ENCODE data around the gene STAC3. TPM values are rescaled to one million over a fixed set of nuclear protein-coding genes. Genes with fewer than 3 reads are reported as not detected.

The STAC3 gene
- not detected in 2 replicates for total RNA-seq

DNA sequence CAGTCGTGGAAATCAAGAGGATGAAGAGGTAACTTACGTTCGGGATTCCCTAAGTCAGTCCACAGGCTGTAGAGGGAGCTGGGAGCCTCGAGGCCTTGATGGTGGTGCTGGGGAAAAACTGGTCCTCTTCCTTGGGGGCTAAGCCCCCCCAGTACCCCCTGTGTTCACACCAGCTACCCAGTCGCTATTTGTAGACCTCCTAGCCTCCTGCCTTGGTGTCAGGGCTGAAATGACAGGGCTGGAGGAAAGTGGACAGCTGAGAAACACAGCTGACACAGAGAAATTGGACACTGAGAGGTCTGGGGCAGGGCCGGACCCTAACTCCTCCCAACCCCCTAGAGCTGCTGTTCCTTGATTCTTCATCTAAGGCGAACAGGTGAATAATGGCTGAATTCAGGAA is at the start of gene STAC3:
Gene STAC3, minus strand, starts transcription at position 232 of the 400 bp plus-strand sequence. CDS start 1,551 bp downstream, outside the sequence.

DNA sequence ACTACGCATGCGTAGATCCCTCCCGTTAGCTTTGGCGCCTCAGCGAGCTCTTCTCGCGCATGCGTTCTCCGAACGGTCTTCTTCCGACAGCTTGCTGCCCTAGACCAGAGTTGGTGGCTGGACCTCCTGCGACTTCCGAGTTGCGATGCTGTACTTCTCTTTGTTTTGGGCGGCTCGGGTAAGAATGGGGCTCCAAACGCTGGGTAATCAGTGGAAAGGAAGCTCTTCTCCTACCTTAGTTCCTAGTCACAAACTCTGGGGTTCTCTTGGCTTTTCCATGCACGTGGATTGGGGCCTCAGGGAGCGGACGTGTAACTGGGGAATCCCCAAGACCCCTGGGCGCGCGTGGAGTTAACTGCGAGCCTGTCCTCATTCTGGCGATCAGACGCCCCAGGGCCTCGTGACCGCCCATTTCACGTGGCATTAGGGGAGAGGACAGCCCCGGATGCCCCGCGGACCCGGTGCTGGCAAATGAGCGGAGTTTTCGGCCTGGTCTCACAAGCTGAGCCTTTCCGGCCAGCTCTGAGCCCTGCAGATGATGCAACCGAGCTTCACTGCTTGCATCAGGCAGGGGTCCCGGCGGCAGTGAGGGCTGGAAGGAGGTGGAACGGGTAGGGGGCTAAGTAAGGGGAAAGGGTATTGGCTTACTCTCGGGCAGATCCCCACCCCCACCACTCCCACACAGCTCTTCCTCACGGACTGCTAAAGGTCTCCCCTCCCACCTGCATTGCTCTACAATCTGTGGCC is 21.2 kb downstream of the STAC3 start, which contains the start of gene SHMT2:
Gene SHMT2, plus strand, starts transcription at position 78 of the 747 bp plus-strand sequence. Its CDS starts 68 bp downstream, at position 146.

DNA sequence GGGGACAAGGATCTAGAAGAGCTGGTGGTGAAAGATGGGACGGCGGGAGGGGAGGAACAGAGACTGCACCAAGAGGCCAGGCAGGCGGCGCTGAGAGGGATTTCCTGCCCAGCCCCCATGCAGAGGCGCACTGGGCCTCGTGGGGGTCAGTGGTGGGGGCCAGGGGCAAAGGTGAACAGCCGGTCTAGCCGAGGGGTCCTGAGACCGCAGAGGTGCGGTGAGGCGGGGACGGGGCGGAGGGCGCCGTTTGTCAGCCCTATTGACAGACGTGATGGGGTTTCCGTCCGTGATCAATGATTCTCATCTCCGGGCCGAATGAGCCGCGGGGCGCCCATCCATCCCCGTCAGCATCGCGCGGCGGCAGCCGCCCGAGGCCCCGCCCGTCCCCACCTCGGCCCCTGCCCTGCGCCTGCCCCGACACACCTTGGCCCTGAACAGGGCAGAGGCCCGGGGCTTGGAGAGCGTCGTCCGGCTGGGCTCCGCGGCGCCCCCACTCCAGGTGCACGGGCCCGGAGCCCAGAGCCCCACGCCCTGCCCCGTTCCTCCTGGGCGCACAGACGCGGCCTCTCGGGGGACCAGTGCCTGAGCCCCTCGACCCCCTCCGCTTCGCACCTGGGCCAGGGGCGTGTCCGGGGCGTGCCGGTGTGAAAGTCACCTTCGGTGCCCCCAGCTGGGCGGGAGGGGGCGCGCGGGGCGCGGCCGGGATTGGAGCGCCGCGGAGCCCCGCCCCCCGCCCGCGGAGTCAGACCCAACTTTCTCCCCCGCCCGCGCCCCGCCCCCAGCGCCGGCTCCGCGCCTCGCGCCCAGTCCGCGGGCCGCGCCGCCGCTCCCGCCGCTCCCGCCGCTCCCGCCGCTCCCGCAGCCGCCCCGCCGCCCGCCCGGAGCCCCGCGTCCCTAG is 34.7 kb downstream of the STAC3 start, which contains the start of gene NXPH4:
Gene NXPH4, plus strand, starts transcription at position 781 of the 898 bp plus-strand sequence. CDS start 176 bp downstream, outside the sequence.

Other genes starting within 250 kb of the STAC3 start
- 2.0 and 4.4 TPM in 2 replicates for gene ZBTB39, start 244.6 kb downstream of the STAC3 start, total RNA-seq
- gene TAC3, start 234.7 kb downstream of the STAC3 start, total RNA-seq = 0.32 TPM in 1 of 2 replicates, not detected in the other
- gene MYO1A, start 201.1 kb downstream of the STAC3 start, total RNA-seq = not detected in 2 replicates
- 2.0 and 4.9 TPM in 2 replicates for gene NEMP1, start 172.4 kb downstream of the STAC3 start, total RNA-seq
- 39.7 and 40.6 TPM in 2 replicates for gene NAB2, start 162.1 kb downstream of the STAC3 start, total RNA-seq
- 100 and 101 TPM in 2 replicates for gene STAT6, start 139.8 kb downstream of the STAC3 start, total RNA-seq
- gene LRP1, start 122.7 kb downstream of the STAC3 start, total RNA-seq = 236 and 285 TPM in 2 replicates
- gene LRP1-AS, start 103.6 kb downstream of the STAC3 start, total RNA-seq = not detected in 2 replicates
- 13.7 and 23.3 TPM in 2 replicates for gene NXPH4, start 34.4 kb downstream of the STAC3 start, total RNA-seq
- gene SHMT2, start 21.5 kb downstream of the STAC3 start, total RNA-seq = 205 TPM in 2 replicates
- gene R3HDM2, start 179.9 kb upstream of the STAC3 start, total RNA-seq = 15.2 and 18.1 TPM in 2 replicates
- not detected in 2 replicates for gene INHBC, start 183.6 kb upstream of the STAC3 start, total RNA-seq
- gene INHBE, start 204.1 kb upstream of the STAC3 start, total RNA-seq = 0.36 and 1.1 TPM in 2 replicates
- not detected in 2 replicates for gene GLI1, start 208.6 kb upstream of the STAC3 start, total RNA-seq
- under 0.01 and 2.9 TPM in 2 replicates for gene ARHGAP9, start 228.7 kb upstream of the STAC3 start, total RNA-seq
- gene MARS1, start 236.9 kb upstream of the STAC3 start, total RNA-seq = 82.6 and 93.7 TPM in 2 replicates